Measurements from ENCODE around the gene ADAM12.

ADAM12 gene

GRCh38 chr10:126277181-126277580, 111.1 kb downstream of the ADAM12 start:
- H3K4me1 ChIP-seq (ENCODE audit: control insufficient read depth in 1 of 2, insufficient read depth in 1 of 2, low read depth in 1 of 2, low read length in 1 of 2): no peaks in the 10 kb centered on the region
- H3K4me3 ChIP-seq (ENCODE audit: low read depth in 1 of 2, low read length in 1 of 2): no peak overlapping the region
- H3K27me3 ChIP-seq: no peaks in the 10 kb centered on the region
- no peak overlapping the region for H3K27ac ChIP-seq
- H3K36me3 ChIP-seq: no peaks in the 10 kb centered on the region
- H3K9me3 ChIP-seq: no peaks in the 10 kb centered on the region
- no peak for TF ChIP-seq CTCF (IDR thresholded peaks at IDR 0.05)

GRCh38 chr10:126272526-126272925, 115.8 kb downstream of the ADAM12 start:
- Histone ChIP-seq H3K36me3 (no peaks in the 10 kb centered on the region), H3K4me1 (ENCODE audit: control insufficient read depth in 1 of 2, insufficient read depth in 1 of 2, low read depth in 1 of 2, low read length in 1 of 2) (no peaks in the 10 kb centered on the region), H3K9me3 (no peaks in the 10 kb centered on the region), H3K4me3 (ENCODE audit: low read depth in 1 of 2, low read length in 1 of 2) (no peak overlapping the region), H3K27ac (no peak overlapping the region), H3K27me3 (no peaks in the 10 kb centered on the region)
- TF ChIP-seq CTCF (IDR thresholded peaks at IDR 0.05): no peak

GRCh38 chr10:126270111-126270510, 118.2 kb downstream of the ADAM12 start:
- Histone ChIP-seq H3K4me3 (ENCODE audit: low read depth in 1 of 2, low read length in 1 of 2) (no peak overlapping the region), H3K4me1 (ENCODE audit: control insufficient read depth in 1 of 2, insufficient read depth in 1 of 2, low read depth in 1 of 2, low read length in 1 of 2) (no peaks in the 10 kb centered on the region), H3K27ac (no peak overlapping the region), H3K27me3 (no peaks in the 10 kb centered on the region), H3K9me3 (no peaks in the 10 kb centered on the region), H3K36me3 (no peaks in the 10 kb centered on the region)
- no peak for TF ChIP-seq CTCF (IDR thresholded peaks at IDR 0.05)

- Histone ChIP-seq H3K27ac (no peak overlapping the region), H3K4me3 (ENCODE audit: low read depth in 1 of 2, low read length in 1 of 2) (no peak overlapping the region), H3K36me3 (no peaks in the 10 kb centered on the region), H3K4me1 (ENCODE audit: control insufficient read depth in 1 of 2, insufficient read depth in 1 of 2, low read depth in 1 of 2, low read length in 1 of 2) (no peaks in the 10 kb centered on the region), H3K27me3 (no peaks in the 10 kb centered on the region), H3K9me3 (no peaks in the 10 kb centered on the region)
- TF ChIP-seq CTCF (IDR thresholded peaks at IDR 0.05): no peak
Measured at GRCh38 chr10:126268013-126268920, 120.0 kb downstream of the ADAM12 start.

GRCh38 chr10:126264102-126265018, 123.9 kb downstream of the ADAM12 start:
- Histone ChIP-seq H3K4me1 (ENCODE audit: control insufficient read depth in 1 of 2, insufficient read depth in 1 of 2, low read depth in 1 of 2, low read length in 1 of 2) (no peaks in the 10 kb centered on the region), H3K27me3 (no peaks in the 10 kb centered on the region), H3K36me3 (no peaks in the 10 kb centered on the region), H3K4me3 (ENCODE audit: low read depth in 1 of 2, low read length in 1 of 2) (no peak overlapping the region), H3K27ac (no peak overlapping the region), H3K9me3 (no peaks in the 10 kb centered on the region)
- no peak for TF ChIP-seq CTCF (IDR thresholded peaks at IDR 0.05)

Data from neutrophil (primary cell).